Trophoblast cell (in vitro differentiated cells and primary cell): ENCODE data around the gene AKAP8.

Source experiments
- DNase-seq, 2 donors: peaks; one replicate each; pipeline ENCODE4 v3.0.0-alpha.2; 2016
- H2AFZ ChIP-seq: 2 replicates; pipeline ENCODE4 v1.6.1; 2013; ENCODE audit warnings: low read length, moderate library complexity, mild to moderate bottlenecking; ENCODE audit not compliant: insufficient read depth, poor library complexity
- H2AK5ac ChIP-seq: 2 replicates; pipeline ENCODE4 v1.6.1; 2013; ENCODE audit warnings: mild to moderate bottlenecking, low read length
- H2BK120ac ChIP-seq: 2 replicates; pipeline ENCODE4 v1.6.1; 2013; ENCODE audit warnings: low read length, mild to moderate bottlenecking, moderate library complexity; ENCODE audit not compliant: insufficient read depth, poor library complexity
- H2BK12ac ChIP-seq: 2 replicates; pipeline ENCODE4 v1.6.1; 2013; ENCODE audit warnings: mild to moderate bottlenecking, low read length, moderate library complexity
- H2BK5ac ChIP-seq: 2 replicates; pipeline ENCODE4 v1.6.1; 2013; ENCODE audit warnings: low read length, low read depth, moderate library complexity, mild to moderate bottlenecking; ENCODE audit not compliant: poor library complexity
- H3K14ac ChIP-seq: 2 replicates; pipeline ENCODE4 v1.6.1; 2013; ENCODE audit warnings: mild to moderate bottlenecking, low read length
- H3K18ac ChIP-seq: 2 replicates; pipeline ENCODE4 v1.6.1; 2013; ENCODE audit warnings: mild to moderate bottlenecking, low read length
- H3K23ac ChIP-seq: 2 replicates; pipeline ENCODE4 v1.6.1; 2013; ENCODE audit warnings: low read length
- H3K27ac ChIP-seq: 2 replicates; pipeline ENCODE4 v1.5.1; 2013; ENCODE audit warnings: low read depth, mild to moderate bottlenecking, inconsistent platforms, low read length, moderate library complexity
- H3K27me3 ChIP-seq: 2 replicates; pipeline ENCODE4 v1.6.1; 2013; ENCODE audit warnings: inconsistent platforms, mild to moderate bottlenecking, low read length, moderate library complexity; ENCODE audit not compliant: insufficient read depth
- H3K36me3 ChIP-seq, 2 experiments: 1 replicate in 1 of 2; 2 replicates in 1 of 2; pipeline ENCODE4 v1.6.1; 2013; ENCODE audit warnings: low read length in 2 of 2, mild to moderate bottlenecking in 2 of 2, moderate library complexity in 1 of 2; ENCODE audit not compliant: insufficient read depth in 2 of 2, control insufficient read depth in 1 of 2
- H3K4ac ChIP-seq: 2 replicates; pipeline ENCODE4 v1.6.1; 2013; ENCODE audit warnings: low read depth, mild to moderate bottlenecking, low read length, moderate library complexity
- H3K4me1 ChIP-seq, 2 experiments: 1 replicate in 1 of 2; 2 replicates in 1 of 2; pipeline ENCODE4 v1.6.1; 2013; ENCODE audit warnings: low read length in 2 of 2, mild to moderate bottlenecking in 2 of 2, moderate library complexity in 1 of 2; ENCODE audit not compliant: insufficient read depth in 2 of 2, control insufficient read depth in 1 of 2
- H3K4me2 ChIP-seq: 2 replicates; pipeline ENCODE4 v1.6.1; 2013; ENCODE audit warnings: inconsistent platforms, mild to moderate bottlenecking, low read length, moderate library complexity
- H3K4me3 ChIP-seq: 2 replicates; pipeline ENCODE4 v1.5.1; 2013; ENCODE audit warnings: mild to moderate bottlenecking, low read depth, low read length, inconsistent platforms
- H3K79me1 ChIP-seq: one replicate; pipeline ENCODE4 v1.6.1; 2013; ENCODE audit warnings: low read length
- H3K79me2 ChIP-seq: 2 replicates; pipeline ENCODE4 v1.6.1; 2013; ENCODE audit warnings: low read length, mild to moderate bottlenecking; ENCODE audit not compliant: control insufficient read depth, insufficient read depth, poor library complexity
- H3K9ac ChIP-seq: 2 replicates; pipeline ENCODE4 v1.6.1; 2013; ENCODE audit warnings: mild to moderate bottlenecking, low read length
- H3K9me3 ChIP-seq: 2 replicates; pipeline ENCODE4 v1.6.1; 2013; ENCODE audit warnings: low read depth, mild to moderate bottlenecking, control low read depth, inconsistent platforms, low read length; ENCODE audit not compliant: insufficient read depth
- H4K12ac ChIP-seq: 2 replicates; pipeline ENCODE4 v1.6.1; 2013; ENCODE audit warnings: low read depth, mild to moderate bottlenecking, low read length, moderate library complexity
- H4K8ac ChIP-seq: 2 replicates; pipeline ENCODE4 v1.6.1; 2013; ENCODE audit warnings: low read depth, mild to moderate bottlenecking, low read length, moderate library complexity
- H4K91ac ChIP-seq: one replicate; pipeline ENCODE4 v1.6.1; 2013; ENCODE audit warnings: low read depth, mild to moderate bottlenecking, low read length, moderate library complexity
- WGBS: extraction: QIAGEN DNeasy Blood & Tissue Kit; methylation state at CpG from one replicate; pipeline ENCODE4 v1.1.7; 2013; ENCODE audit warnings: missing lambda C conversion rate; ENCODE audit not compliant: insufficient read length, insufficient coverage; ENCODE audit errors: extremely low coverage; 5-methylcytosine and 5-hydroxymethylcytosine counted together

AKAP8 gene

DNA sequence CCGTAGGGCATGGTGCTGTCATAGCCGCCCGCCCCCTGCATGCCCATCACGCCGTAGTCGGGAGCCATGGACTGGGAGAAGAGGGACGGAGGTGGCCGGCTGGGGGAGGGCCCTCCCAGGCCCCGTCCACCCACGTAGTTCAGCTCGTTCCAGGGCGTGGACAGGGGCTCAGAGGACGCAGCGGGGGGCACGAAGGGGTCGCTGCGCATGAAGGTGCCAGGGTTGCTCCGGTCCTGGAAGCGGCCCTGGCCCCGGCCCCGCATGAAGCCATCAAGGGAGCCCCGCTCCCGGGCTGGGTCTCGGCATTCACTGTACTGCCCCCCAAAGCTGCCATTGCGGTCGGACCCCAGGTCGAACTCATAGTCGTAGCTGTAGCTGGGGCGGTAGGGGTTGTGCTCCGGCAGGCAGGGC lies 6.7 kb downstream of the AKAP8 start:
- Histone ChIP-seq H3K23ac (no peak overlapping the region), H4K8ac (no peak overlapping the region), H3K4ac (no peak overlapping the region), H3K18ac (no peak overlapping the region), H3K4me2 (no peak overlapping the region), H3K9ac (no peak overlapping the region), H3K79me2 (peaks cover 19% of the 10 kb centered on the region), H3K27me3 (no peaks in the 10 kb centered on the region), H3K14ac (no peak overlapping the region), H2AK5ac (no peak overlapping the region), H3K4me3 (no peak overlapping the region), H3K79me1 (no peaks in the 10 kb centered on the region), H2BK12ac (no peak overlapping the region), H2BK5ac (no peak overlapping the region), H2AFZ (no peak overlapping the region), H4K12ac (no peak overlapping the region), H2BK120ac (no peak overlapping the region), H3K36me3 (peaks cover 65 to 67% of the 10 kb centered on the region in 2 experiments), H3K9me3 (peaks cover 2% of the 10 kb centered on the region), H3K4me1 (peaks cover 2 to 10% of the 10 kb centered on the region in 2 experiments), H3K27ac (no peak overlapping the region), H4K91ac (no peak overlapping the region)
- WGBS: no CpG with 5 or more reads among the region's 30 CpGs
- DNase-seq: no peak

- H3K9ac ChIP-seq: no peak overlapping the region
- H3K4me1 ChIP-seq: peaks cover 2 to 6% of the 10 kb centered on the region in 2 experiments
- no peak overlapping the region for H2BK5ac ChIP-seq
- H3K27ac ChIP-seq: no peak overlapping the region
- no peaks in the 10 kb centered on the region for H3K79me1 ChIP-seq
- H3K4me3 ChIP-seq: no peak overlapping the region
- no peak overlapping the region for H4K12ac ChIP-seq
- no peak overlapping the region for H2AFZ ChIP-seq
- no peak overlapping the region for H2BK12ac ChIP-seq
- H3K14ac ChIP-seq: no peak overlapping the region
- H2AK5ac ChIP-seq: no peak overlapping the region
- no peaks in the 10 kb centered on the region for H3K27me3 ChIP-seq
- no peak overlapping the region for H4K91ac ChIP-seq
- H3K9me3 ChIP-seq: peaks cover 2% of the 10 kb centered on the region
- H3K79me2 ChIP-seq: peaks cover 15% of the 10 kb centered on the region
- H3K4ac ChIP-seq: no peak overlapping the region
- H4K8ac ChIP-seq: no peak overlapping the region
- no CpG with 5 or more reads among the region's 14 CpGs for WGBS
- H3K4me2 ChIP-seq: no peak overlapping the region
- H3K18ac ChIP-seq: no peak overlapping the region
- no peak overlapping the region for H2BK120ac ChIP-seq
- H3K36me3 ChIP-seq: peaks cover 69 to 70% of the 10 kb centered on the region in 2 experiments
- DNase-seq: no peak
- no peak overlapping the region for H3K23ac ChIP-seq
Observed at GRCh38 chr19:15372470-15372869, 7.1 kb downstream of the AKAP8 start.

GRCh38 chr19:15371786-15372380 lies 7.7 kb downstream of the AKAP8 start:
- no peak overlapping the region for H2AFZ ChIP-seq
- H4K91ac ChIP-seq: no peak overlapping the region
- peaks cover 73 to 75% of the 10 kb centered on the region in 2 experiments for H3K36me3 ChIP-seq
- DNase-seq: no peak
- no peak overlapping the region for H3K27ac ChIP-seq
- H4K8ac ChIP-seq: no peak overlapping the region
- no peak overlapping the region for H2BK5ac ChIP-seq
- H4K12ac ChIP-seq: no peak overlapping the region
- H3K4me2 ChIP-seq: no peak overlapping the region
- H3K23ac ChIP-seq: no peak overlapping the region
- H2BK12ac ChIP-seq: no peak overlapping the region
- no peak overlapping the region for H3K4ac ChIP-seq
- no CpG with 5 or more reads among the region's 17 CpGs for WGBS
- H3K79me1 ChIP-seq: no peaks in the 10 kb centered on the region
- no peak overlapping the region for H3K14ac ChIP-seq
- H3K4me3 ChIP-seq: no peak overlapping the region
- H2AK5ac ChIP-seq: no peak overlapping the region
- peaks cover 0 to 2% of the 10 kb centered on the region in 2 experiments for H3K4me1 ChIP-seq
- H2BK120ac ChIP-seq: no peak overlapping the region
- H3K27me3 ChIP-seq: no peaks in the 10 kb centered on the region
- H3K79me2 ChIP-seq: peaks cover 12% of the 10 kb centered on the region
- no peak overlapping the region for H3K18ac ChIP-seq
- H3K9me3 ChIP-seq: peaks cover 2% of the 10 kb centered on the region
- H3K9ac ChIP-seq: no peak overlapping the region

DNA sequence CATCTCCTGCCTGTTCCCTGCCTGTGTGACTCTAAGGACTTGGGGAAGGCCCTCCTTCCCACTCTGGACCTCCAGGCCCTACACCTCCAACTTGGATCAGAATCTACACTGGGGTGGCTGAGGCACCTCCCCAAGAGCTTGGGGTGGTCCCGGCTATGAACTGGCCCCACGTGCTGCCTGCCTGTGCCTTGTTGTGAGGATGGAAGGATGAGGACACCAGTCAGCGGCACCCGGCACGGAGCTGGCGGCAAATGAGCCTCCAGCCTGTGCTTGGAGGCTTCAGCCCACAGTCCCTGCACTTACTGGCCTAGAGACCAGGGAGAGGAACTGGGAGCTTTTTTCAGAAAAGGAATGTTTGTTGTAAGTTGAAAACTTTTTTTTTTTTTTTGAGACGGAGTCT lies 8.5 kb downstream of the AKAP8 start:
- Histone ChIP-seq H4K12ac (peak overlapping the region; percentile 44), H3K9me3 (peaks cover 2% of the 10 kb centered on the region), H3K79me1 (no peaks in the 10 kb centered on the region), H2BK12ac (no peak overlapping the region), H3K4me1 (no peaks in the 10 kb centered on the region), H3K36me3 (peaks cover 77 to 78% of the 10 kb centered on the region in 2 experiments), H2BK120ac (no peak overlapping the region), H3K4me2 (no peak overlapping the region), H3K18ac (no peak overlapping the region), H3K27ac (no peak overlapping the region), H2AK5ac (no peak overlapping the region), H2AFZ (no peak overlapping the region), H3K9ac (no peak overlapping the region), H3K79me2 (peaks cover 10% of the 10 kb centered on the region), H3K27me3 (no peaks in the 10 kb centered on the region), H4K91ac (no peak overlapping the region), H3K23ac (no peak overlapping the region), H4K8ac (no peak overlapping the region), H3K4ac (no peak overlapping the region), H2BK5ac (no peak overlapping the region), H3K4me3 (no peak overlapping the region), H3K14ac (no peak overlapping the region)
- DNase-seq: no peak
- WGBS: no CpG with 5 or more reads among the region's 7 CpGs
